B cell (primary cell): Measurements from ENCODE around the gene SSBP2. TPM values are rescaled to one million over a fixed set of nuclear protein-coding genes. Genes with fewer than 3 reads are reported as not detected.

Experiments used
- ATAC-seq: fragments of 200-7000 bp; cut with Tn5 transposase; one replicate; pipeline ENCODE4 v1.10.0; 2021; ENCODE audit warnings: low read depth, mild to moderate bottlenecking, moderate number of reproducible peaks, moderate library complexity
- CTCF ChIA-PET: fragments of 350-600 bp; sonication (Branson Sonifier 250); formaldehyde crosslinking; loops from one replicate; lab custom pipeline; 2021; ENCODE audit warnings: antibody characterized with exemption, inconsistent platforms; lab: Charles Lee
- POLR2A ChIA-PET: fragments of 350-600 bp; sonication (Branson Sonifier 250); formaldehyde crosslinking; loops from one replicate; lab custom pipeline; 2021; ENCODE audit warnings: antibody characterized with exemption; lab: Charles Lee
- DNase-seq: peaks from one replicate; pipeline ENCODE4 v3.0.0; 2013
- H2AFZ ChIP-seq: 2 replicates; pipeline ENCODE4 v1.6.1; 2012; ENCODE audit warnings: mild to moderate bottlenecking, low read depth, low read length; ENCODE audit not compliant: insufficient read depth, poor library complexity, severe bottlenecking
- H3K27ac ChIP-seq, 2 donors: 1 replicate in 1 of 2; 2 replicates in 1 of 2; pipeline ENCODE4 v1.5.1; 2012 to 2013; ENCODE audit warnings: low read length in 2 of 2, mild to moderate bottlenecking in 2 of 2, moderate library complexity in 1 of 2
- H3K27me3 ChIP-seq, 4 experiments: fragments of 200-600 bp in 1 of 4; sonication (generic) in 1 of 4; replicated peaks in 1 of 4; 1 replicate in 2 of 4; 2 replicates in 2 of 4; pipeline versions ENCODE4 v1.6.1 to v1.7.0; 2013 to 2016; ENCODE audit warnings: low read length in 3 of 4, mild to moderate bottlenecking in 2 of 4, mixed read lengths in 1 of 4, moderate library complexity in 1 of 4; ENCODE audit not compliant: insufficient read depth in 4 of 4, control insufficient read depth in 3 of 4; ENCODE audit errors: control extremely low read depth in 1 of 4
- H3K36me3 ChIP-seq, 2 experiments: replicated peaks in 1 of 2; 1 replicate in 1 of 2; 2 replicates in 1 of 2; pipeline versions ENCODE4 v1.6.1 to v1.7.1; 2013; ENCODE audit warnings: low read length in 1 of 2; ENCODE audit not compliant: insufficient read depth in 2 of 2, control insufficient read depth in 1 of 2; ENCODE audit errors: control extremely low read depth in 1 of 2, extremely low read depth in 1 of 2
- H3K4me1 ChIP-seq, 2 donors: fragments of 200-600 bp in 1 of 2; sonication (generic) in 1 of 2; 1 replicate in 1 of 2; 2 replicates in 1 of 2; pipeline versions ENCODE4 v1.5.1 to v1.6.1; 2013 to 2017; ENCODE audit warnings: low read length in 2 of 2; ENCODE audit not compliant: control insufficient read depth in 2 of 2, insufficient read depth in 2 of 2
- H3K4me2 ChIP-seq: replicated peaks from 2 replicates; pipeline ENCODE3; 2012; ENCODE audit warnings: mild to moderate bottlenecking, low read depth, low read length; ENCODE audit not compliant: poor library complexity, severe bottlenecking
- H3K4me3 ChIP-seq, 5 experiments: fragments of 200-600 bp in 1 of 5; sonication (generic) in 1 of 5; 1 replicate in 3 of 5; 2 replicates in 2 of 5; pipeline versions ENCODE4 v1.5.1 to v1.7.0; 2011 to 2016; ENCODE audit warnings: low read length in 4 of 5, mild to moderate bottlenecking in 4 of 5, low read depth in 2 of 5, control low read depth in 1 of 5, moderate library complexity in 1 of 5; ENCODE audit not compliant: insufficient read depth in 1 of 5; ENCODE audit errors: control extremely low read depth in 1 of 5, extremely low read depth in 1 of 5
- H3K79me2 ChIP-seq: fragments of 200-600 bp; sonication (generic); one replicate; pipeline ENCODE4 v1.6.0; 2016; ENCODE audit warnings: low read length; ENCODE audit not compliant: control insufficient read depth, insufficient read depth
- H3K9ac ChIP-seq: fragments of 200-600 bp; sonication (generic); 2 replicates; pipeline ENCODE4 v1.6.1; 2017; ENCODE audit warnings: mild to moderate bottlenecking, low read length, moderate library complexity
- H3K9me3 ChIP-seq, 3 donors: one replicate each; pipeline versions ENCODE4 v1.6.1 to v1.7.1; 2013; ENCODE audit warnings: low read length in 2 of 3; ENCODE audit not compliant: control insufficient read depth in 2 of 3, insufficient read depth in 1 of 3; ENCODE audit errors: control extremely low read depth in 1 of 3
- H4K20me1 ChIP-seq: 2 replicates; pipeline ENCODE4 v1.6.0; 2012; ENCODE audit warnings: mild to moderate bottlenecking, low read length; ENCODE audit not compliant: insufficient read depth, control insufficient read depth, poor library complexity, severe bottlenecking
- H3K27ac Mint-ChIP-seq: one replicate; pipeline ENCODE4 v1.8.0; 2021; ENCODE audit warnings: mixed read lengths
- H3K27me3 Mint-ChIP-seq: one replicate; pipeline ENCODE4 v1.8.0; 2021; ENCODE audit warnings: mixed read lengths
- H3K4me1 Mint-ChIP-seq: one replicate; pipeline ENCODE4 v1.8.0; 2021; ENCODE audit warnings: mixed read lengths
- H3K4me3 Mint-ChIP-seq: one replicate; pipeline ENCODE4 v1.8.0; 2021; ENCODE audit warnings: mixed read lengths
- H3K9me3 Mint-ChIP-seq: one replicate; pipeline ENCODE4 v1.8.0; 2022; ENCODE audit warnings: mixed read lengths; ENCODE audit not compliant: insufficient read depth
- EZH2 ChIP-seq: IDR thresholded peaks from 2 replicates; pipeline ENCODE4 v1.6.1; 2012; ENCODE audit warnings: borderline replicate concordance, low read depth, mild to moderate bottlenecking, moderate library complexity, low read length; ENCODE audit not compliant: insufficient read depth, poor library complexity, severe bottlenecking
- WGBS: methylation state at CpG from one replicate; pipeline ENCODE4 v1.1.5; 2013; ENCODE audit warnings: missing lambda C conversion rate; ENCODE audit not compliant: insufficient coverage; 5-methylcytosine and 5-hydroxymethylcytosine counted together
- intact Hi-C: fragments of 100-400 bp; cut with micrococcal nuclease; formaldehyde crosslinking; loops from one replicate; pipeline ENCODE4 v1.10.0; 2022
- polyA plus RNA-seq: library from polyadenylated mRNA; depleted of rRNA; stranded (reverse); fragments of >200 nt; gene quantifications from 2 replicates; pipeline ENCODE4 v1.2.3, GENCODE V29; 2012
- total RNA-seq, 2 donors: library from RNA; stranded (reverse); fragments of 120-200 nt in 1 of 2; gene quantifications; 1 replicate in 1 of 2; 2 replicates in 1 of 2; pipeline versions ENCODE4 v1.2.3 to v1.2.4, GENCODE V29; 2013 to 2022
- TF ChIP-seq, protein P1 (sequence below): fragments of 200-600 bp; IDR thresholded peaks from one replicate; pipeline ENCODE4 v1.8.0; 2022; ENCODE audit warnings: antibody characterized with exemption, mild to moderate bottlenecking

SSBP2 gene
- total and polyA plus RNA-seq, 2 donors (not counting 1 experiment from before 2014, with no cell fraction given), result 40.9 to 49.6 TPM

DNA sequence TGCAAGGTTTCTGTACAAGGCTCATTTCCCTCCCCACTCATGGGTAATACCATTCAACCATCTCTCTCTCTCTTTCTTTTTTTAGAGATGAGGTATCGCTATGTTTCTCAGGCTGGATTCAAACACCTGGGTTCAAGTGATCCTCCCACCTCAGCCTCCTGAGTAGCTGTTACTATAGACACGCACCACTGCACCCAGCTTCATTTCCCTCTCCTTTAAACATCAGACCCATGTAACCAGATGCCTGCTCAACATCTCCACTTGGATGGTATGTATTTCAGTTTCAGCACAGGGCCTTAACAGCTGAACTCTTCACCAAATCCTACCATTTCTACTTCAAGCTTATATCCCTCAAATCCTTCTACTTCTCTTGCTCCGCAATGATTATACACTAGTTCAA, 117.4 kb downstream of the SSBP2 start:
- no peak overlapping the region for H2AFZ ChIP-seq
- WGBS, result 80% methylated on average over 2 of the region's 3 CpGs
- peaks cover 5% of the 10 kb centered on the region for H4K20me1 ChIP-seq
- H3K27ac ChIP-seq, result no peak overlapping the region
- no peaks in the 10 kb centered on the region for H3K9me3 Mint-ChIP-seq
- H3K9me3 ChIP-seq, result no peaks in the 10 kb centered on the region
- H3K4me3 Mint-ChIP-seq, result no peak overlapping the region
- DNase-seq, result no peak
- TF ChIP-seq, protein P1, sequence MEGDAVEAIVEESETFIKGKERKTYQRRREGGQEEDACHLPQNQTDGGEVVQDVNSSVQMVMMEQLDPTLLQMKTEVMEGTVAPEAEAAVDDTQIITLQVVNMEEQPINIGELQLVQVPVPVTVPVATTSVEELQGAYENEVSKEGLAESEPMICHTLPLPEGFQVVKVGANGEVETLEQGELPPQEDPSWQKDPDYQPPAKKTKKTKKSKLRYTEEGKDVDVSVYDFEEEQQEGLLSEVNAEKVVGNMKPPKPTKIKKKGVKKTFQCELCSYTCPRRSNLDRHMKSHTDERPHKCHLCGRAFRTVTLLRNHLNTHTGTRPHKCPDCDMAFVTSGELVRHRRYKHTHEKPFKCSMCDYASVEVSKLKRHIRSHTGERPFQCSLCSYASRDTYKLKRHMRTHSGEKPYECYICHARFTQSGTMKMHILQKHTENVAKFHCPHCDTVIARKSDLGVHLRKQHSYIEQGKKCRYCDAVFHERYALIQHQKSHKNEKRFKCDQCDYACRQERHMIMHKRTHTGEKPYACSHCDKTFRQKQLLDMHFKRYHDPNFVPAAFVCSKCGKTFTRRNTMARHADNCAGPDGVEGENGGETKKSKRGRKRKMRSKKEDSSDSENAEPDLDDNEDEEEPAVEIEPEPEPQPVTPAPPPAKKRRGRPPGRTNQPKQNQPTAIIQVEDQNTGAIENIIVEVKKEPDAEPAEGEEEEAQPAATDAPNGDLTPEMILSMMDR, result no peak
- TF ChIP-seq EZH2, result no peak
- H3K4me1 Mint-ChIP-seq, result peaks cover 3% of the 10 kb centered on the region
- POLR2A ChIA-PET, result no interaction called here
- peaks cover 9 to 31% of the 10 kb centered on the region in 2 donors for H3K4me1 ChIP-seq
- peaks cover 0 to 5% of the 10 kb centered on the region in 2 experiments for H3K36me3 ChIP-seq
- H3K9ac ChIP-seq, result no peak overlapping the region
- CTCF ChIA-PET, result no interaction called here
- H3K27me3 ChIP-seq, result no peaks in the 10 kb centered on the region
- H3K27me3 Mint-ChIP-seq, result no peaks in the 10 kb centered on the region
- no peak for ATAC-seq
- H3K27ac Mint-ChIP-seq, result no peak overlapping the region
- H3K79me2 ChIP-seq, result peaks cover 34% of the 10 kb centered on the region
- intact Hi-C loops, result loop anchor here (10.0 kb wide), 1 partner anchor 111 kb away; no protein-coding TSS in a partner anchor
- no peak overlapping the region for H3K4me3 ChIP-seq
- H3K4me2 ChIP-seq, result no peak overlapping the region

GRCh38 chr5:81632679-81633078, 118.2 kb downstream of the SSBP2 start:
- H2AFZ ChIP-seq, result no peak overlapping the region
- H3K36me3 ChIP-seq, result peaks cover 0 to 8% of the 10 kb centered on the region in 2 experiments
- no peak for ATAC-seq
- Mint-ChIP-seq H3K4me3 (no peak overlapping the region), H3K27ac (no peak overlapping the region), H3K9me3 (no peaks in the 10 kb centered on the region), H3K4me1 (peaks cover 4% of the 10 kb centered on the region), H3K27me3 (no peaks in the 10 kb centered on the region)
- H3K27ac ChIP-seq, result no peak overlapping the region
- H3K9me3 ChIP-seq, result no peaks in the 10 kb centered on the region
- peaks cover 34% of the 10 kb centered on the region for H3K79me2 ChIP-seq
- no peak for TF ChIP-seq EZH2
- TF ChIP-seq, protein P1, result no peak
- no peak overlapping the region for H3K9ac ChIP-seq
- H4K20me1 ChIP-seq, result peaks cover 5% of the 10 kb centered on the region
- ChIA-PET POLR2A (no interaction called here), CTCF (no interaction called here)
- DNase-seq, result no peak
- H3K27me3 ChIP-seq, result no peaks in the 10 kb centered on the region
- no peak overlapping the region for H3K4me2 ChIP-seq
- no peak overlapping the region for H3K4me3 ChIP-seq
- intact Hi-C loops, result loop anchor here (10.0 kb wide), 1 partner anchor 112 kb away; no protein-coding TSS in a partner anchor
- H3K4me1 ChIP-seq, result peaks cover 9 to 31% of the 10 kb centered on the region in 2 donors
